NCI-H524 treated with DMSO at 0.1 percent for 48 hours (cell line): ENCODE measurements around the gene NDUFAF2.
"Not testable (repeated sequence)": the region's sequence is repeated elsewhere in the genome, so short reads cannot be mapped to it uniquely, and the experiment has no call there.

Experiments used
- DNase-seq: peaks from one replicate; lab custom pipeline; 2025; lab: John Stamatoyannopoulos, UW

Gene NDUFAF2

GRCh38 chr5:61050292-61050691 is 105.3 kb downstream of the NDUFAF2 start:
- DNase-seq, result no peak

GRCh38 chr5:61051267-61051666 is 106.3 kb downstream of the NDUFAF2 start:
- no peak for DNase-seq

DNA sequence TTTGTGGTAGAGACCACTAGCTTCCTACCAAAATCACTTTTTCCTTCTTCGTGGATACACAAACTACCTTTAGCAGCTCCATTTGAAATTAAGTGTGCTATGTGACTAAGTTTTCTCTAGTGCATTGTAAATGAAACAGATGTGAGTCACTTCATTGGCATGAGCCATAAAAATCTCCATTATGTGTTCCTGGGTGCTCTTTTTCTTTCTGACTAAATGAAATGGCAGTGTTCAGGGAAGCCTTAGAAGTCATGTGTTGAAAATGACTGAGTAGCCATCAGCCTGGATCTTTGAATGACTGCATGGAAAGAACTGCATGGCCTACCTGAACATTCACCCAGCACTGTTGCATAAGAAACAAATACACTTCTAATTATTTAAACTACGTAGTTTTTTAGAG is 107.9 kb downstream of the NDUFAF2 start:
- no peak for DNase-seq

DNA sequence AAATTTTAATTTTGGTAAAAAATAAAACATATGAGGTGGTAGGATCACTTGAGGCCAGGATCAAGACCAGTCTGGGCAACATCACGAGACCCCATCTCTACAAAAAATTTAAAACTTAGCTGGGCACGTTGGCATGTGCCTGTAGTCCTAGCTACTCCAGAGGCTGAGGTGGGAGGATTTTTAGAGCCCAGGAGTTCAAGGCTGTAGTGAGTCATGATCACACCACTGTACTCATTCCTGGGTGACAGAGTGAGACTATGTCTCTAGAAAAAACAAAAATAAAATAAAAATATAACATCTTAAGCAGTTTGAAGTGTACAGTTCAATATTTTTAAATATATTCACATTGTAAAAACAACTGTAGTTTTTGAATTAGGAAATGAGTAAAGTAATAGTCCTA is 108.9 kb downstream of the NDUFAF2 start:
- DNase-seq, result no peak

GRCh38 chr5:61055434-61056006 is 110.5 kb downstream of the NDUFAF2 start:
- DNase-seq, result peak; percentile 44

DNA sequence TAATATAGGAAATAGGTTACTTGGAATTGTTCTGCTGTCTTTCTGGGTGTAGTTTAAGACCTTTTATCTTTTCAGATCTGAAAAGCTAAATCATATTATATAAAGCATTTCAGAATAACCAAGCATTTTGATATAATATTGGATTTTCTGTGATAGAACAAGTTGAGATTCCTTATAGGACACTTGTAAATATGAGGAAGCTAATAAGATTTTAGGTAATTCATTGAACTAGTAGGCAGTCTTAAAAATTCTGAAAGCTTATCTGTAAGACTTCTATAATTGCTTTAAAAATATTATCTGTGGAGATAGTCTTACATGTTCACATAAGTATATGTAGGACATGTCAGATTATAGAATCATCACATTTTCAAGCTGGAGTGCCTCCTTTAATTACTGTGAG is 114.5 kb downstream of the NDUFAF2 start:
- no peak for DNase-seq

GRCh38 chr5:61069150-61069549 is 124.1 kb downstream of the NDUFAF2 start:
- no peak for DNase-seq

GRCh38 chr5:61071526-61071925 is 126.5 kb downstream of the NDUFAF2 start:
- no peak for DNase-seq

DNA sequence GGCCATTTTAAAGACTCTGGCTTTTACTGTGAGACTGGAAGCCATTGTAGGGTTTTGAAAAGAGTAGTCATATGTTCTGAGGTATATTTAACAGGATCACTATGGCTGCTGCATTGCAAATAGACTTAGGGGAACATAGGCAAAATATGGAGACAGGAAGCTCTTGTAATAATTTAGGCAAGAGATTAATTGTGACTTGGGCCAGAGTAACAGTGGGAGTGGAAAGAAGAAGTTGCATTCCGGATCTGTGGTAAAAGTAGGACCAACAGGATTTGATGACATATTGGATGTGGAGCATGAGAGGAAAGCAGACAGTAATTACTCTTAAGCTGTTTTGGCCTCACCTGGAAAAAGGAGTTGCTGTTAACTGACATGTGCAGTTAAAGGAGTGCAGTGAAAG is 131.6 kb downstream of the NDUFAF2 start:
- no peak for DNase-seq

GRCh38 chr5:61081741-61082140 is 136.7 kb downstream of the NDUFAF2 start:
- DNase-seq, result no peak

- no peak for DNase-seq
These were observed 137.7 kb downstream of the NDUFAF2 start for GRCh38 chr5:61082516-61083280.

GRCh38 chr5:61084658-61085057 is 139.7 kb downstream of the NDUFAF2 start:
- DNase-seq, result no peak

- no peak for DNase-seq
These were observed 140.9 kb downstream of the NDUFAF2 start for GRCh38 chr5:61085885-61086284.

DNA sequence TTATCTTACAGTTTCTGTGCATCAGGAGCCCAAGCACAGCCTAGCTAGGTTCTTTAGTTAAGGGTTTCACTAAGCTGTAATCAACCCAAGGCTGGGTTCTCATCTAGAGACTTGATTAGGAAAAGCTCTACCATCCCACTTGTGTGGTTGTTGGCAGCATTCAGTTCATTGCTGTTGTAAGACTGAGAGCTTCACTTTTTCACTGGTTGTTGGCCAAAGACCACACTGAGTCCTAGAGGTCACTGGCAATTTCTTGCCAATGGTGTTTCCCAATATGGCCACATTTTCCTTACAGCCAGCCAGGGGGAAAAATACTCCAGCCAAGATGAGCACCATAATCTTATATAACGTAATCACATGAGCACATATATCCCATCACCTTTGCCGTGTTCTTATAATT is 142.9 kb downstream of the NDUFAF2 start:
- DNase-seq, result no peak

GRCh38 chr5:61089351-61089750 is 144.3 kb downstream of the NDUFAF2 start:
- DNase-seq, result no peak

- DNase-seq, result not testable (repeated sequence)
These were observed 148.2 kb downstream of the NDUFAF2 start for GRCh38 chr5:61093046-61093771.

- no peak for DNase-seq
These were observed 152.5 kb downstream of the NDUFAF2 start for GRCh38 chr5:61097465-61097864.

DNA sequence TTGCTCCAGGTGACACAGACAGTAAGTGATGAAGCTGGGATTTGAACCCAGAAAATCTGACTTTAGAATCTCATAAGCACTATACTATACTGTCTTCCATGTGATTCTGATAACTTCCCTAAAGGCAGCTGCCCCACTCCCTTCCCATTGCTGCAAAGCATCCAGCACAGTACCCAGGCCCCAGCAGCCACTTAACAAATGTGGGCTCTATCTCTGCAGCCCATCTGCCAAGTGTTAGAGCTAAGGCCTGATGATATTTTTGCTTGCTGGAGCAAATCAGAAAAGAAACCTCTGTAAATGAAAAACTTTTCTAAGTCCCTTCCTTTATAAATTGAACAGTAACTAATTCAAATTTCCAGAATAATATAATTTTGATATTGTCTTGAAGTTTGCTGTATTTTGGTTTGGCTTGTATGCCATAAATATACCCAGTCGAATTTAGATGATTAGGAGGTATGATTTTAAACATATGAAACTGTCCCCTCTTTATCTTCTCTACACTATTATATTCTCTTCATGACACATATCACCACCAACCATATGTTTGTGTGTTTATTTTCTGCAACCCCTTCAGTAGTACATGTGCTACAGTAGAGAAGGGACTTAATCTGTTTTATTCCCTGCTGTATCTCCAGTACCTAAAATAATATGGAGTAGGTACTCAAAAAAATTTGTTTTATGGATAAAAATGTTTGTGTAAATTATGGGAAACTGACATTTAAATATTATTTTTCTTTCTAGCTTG is 153.4 kb downstream of the NDUFAF2 start:
- no peak for DNase-seq

GRCh38 chr5:61100437-61100836 is 155.4 kb downstream of the NDUFAF2 start:
- no peak for DNase-seq

DNA sequence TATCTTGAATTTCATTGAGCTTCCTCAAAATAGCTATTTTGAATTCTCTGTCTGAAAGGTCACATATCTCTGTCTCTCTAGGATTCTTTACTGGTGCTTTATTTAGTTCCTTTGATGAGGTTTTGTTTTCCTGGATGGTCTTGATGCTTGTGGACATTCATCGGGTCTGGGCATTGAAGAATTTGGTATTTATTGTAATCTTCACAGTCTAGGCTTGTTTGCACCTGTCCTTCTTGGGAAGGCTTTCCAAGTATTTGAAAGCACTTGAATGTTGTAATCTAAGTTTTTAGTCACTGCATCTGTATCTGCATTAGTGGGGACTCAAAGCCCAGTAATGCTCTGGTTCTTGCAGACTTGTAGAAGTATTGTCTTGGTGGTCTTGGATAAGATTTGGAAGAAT is 169.4 kb downstream of the NDUFAF2 start:
- DNase-seq, result no peak

- DNase-seq, result no peak
These were observed 171.0 kb downstream of the NDUFAF2 start for GRCh38 chr5:61115968-61116367.

GRCh38 chr5:61119066-61119465 is 174.1 kb downstream of the NDUFAF2 start:
- DNase-seq, result no peak

DNA sequence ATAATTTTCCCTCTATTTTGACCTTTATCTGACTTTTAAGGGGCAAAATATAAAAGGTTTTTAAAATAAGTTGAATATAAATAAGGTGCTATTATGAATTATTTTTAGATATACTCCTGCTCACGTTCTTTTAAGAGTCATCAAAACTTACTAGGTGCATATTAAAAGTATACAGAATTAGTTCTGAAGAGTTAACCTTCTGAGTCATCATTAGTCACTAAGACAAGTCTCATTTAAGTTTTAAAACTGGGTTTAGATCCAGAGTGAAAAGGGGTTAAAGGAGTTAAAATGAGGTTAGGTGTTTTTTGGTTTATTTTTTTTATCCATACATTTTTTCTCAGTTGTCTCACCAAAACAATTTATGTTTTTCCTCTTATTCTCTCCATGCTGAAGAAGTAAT is 175.5 kb downstream of the NDUFAF2 start:
- DNase-seq, result no peak
